GM19099 (cell line): ENCODE results near the gene BCL2L2.

Experiments
- POLR2A ChIP-seq: IDR thresholded peaks from 3 replicates; pipeline ENCODE4 v1.6.1; 2011; ENCODE audit warnings: low read depth; ENCODE audit not compliant: insufficient read length; ENCODE audit errors: extremely low read depth

Gene BCL2L2

GRCh38 chr14:23339506-23340268 lies 33.1 kb downstream of the BCL2L2 start:
- no peak for TF ChIP-seq POLR2A

GRCh38 chr14:23344481-23344880 lies 37.8 kb downstream of the BCL2L2 start:
- TF ChIP-seq POLR2A: no peak

- no peak for TF ChIP-seq POLR2A
Observed at GRCh38 chr14:23345987-23346692, 39.5 kb downstream of the BCL2L2 start.

DNA sequence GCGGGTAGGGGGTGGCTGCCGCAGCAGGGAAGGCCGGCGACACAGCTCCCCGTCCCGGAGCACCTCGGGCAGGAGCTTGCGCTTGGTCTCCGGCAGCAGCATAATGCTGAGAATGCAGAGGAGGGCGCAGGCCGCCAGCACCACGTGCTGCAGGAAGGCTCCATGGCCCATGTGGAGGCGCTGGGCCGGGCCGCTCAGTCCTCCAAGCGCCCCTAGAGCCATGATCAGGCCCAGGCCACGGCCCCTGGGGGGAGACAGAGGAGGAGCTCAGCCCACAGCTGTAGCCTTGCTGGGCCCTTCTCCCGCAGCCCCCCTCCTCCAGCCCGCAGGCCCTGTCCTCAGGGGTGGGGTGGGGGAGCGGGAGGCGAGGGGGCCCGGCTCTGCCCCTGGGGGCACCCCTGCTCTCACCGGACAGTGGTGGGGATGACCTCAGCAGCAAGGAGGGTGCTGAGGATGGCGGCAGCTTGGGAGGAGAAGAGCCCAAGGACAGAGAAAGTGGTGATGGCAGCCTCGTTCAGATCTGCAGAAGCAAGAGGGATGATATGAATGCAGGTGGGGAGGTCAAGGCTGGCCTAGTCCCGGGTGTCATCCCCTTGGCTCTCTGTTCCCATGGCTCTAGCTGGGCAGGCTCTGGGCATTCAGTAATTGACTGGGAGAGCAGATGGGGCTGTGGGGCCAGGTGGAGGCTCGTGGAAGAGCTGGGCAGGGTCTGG lies 40.2 kb downstream of the BCL2L2 start:
- no peak for TF ChIP-seq POLR2A

DNA sequence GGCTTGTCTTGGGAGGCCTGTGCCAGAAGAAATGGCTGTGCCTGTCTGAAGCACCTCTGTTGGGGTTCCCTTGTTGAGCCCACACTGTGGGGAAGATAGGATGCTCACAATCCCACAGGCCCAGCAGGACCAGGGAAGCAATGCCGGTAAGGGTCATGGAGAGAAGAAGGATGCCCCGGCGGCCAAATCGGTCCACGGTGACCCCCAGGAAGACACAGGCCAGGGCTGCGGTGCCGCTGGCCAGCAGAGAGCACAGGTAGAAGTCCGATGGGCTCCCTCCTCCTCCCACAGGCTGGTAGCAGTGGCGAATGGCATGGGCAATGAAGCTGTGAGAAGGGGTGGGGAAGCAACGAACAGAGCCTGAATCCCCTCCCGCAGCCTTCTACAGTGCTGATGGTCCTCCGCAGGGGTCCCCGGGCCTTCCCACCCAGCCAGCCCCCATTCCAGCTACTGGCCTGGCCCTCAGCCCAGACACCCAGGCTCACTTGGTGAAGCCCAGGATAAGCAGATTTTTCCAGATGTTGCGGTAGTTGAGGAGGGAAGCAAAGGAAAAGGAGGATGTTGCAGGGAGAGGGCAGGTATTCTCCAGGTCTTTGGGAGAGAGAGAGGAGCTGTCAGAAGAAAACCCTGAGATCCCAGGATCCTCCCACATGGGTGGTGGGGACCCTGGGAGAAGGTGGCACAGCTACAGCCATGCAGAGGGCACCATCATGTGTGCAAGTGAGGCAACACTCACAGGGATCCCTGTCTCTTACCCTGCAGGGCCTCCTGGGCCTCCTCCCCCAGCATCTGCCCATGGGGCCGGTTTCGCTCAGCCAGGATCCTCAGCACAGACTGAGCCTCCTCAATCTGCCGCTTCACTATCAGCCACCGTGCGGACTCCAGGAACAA lies 41.0 kb downstream of the BCL2L2 start:
- no peak for TF ChIP-seq POLR2A

DNA sequence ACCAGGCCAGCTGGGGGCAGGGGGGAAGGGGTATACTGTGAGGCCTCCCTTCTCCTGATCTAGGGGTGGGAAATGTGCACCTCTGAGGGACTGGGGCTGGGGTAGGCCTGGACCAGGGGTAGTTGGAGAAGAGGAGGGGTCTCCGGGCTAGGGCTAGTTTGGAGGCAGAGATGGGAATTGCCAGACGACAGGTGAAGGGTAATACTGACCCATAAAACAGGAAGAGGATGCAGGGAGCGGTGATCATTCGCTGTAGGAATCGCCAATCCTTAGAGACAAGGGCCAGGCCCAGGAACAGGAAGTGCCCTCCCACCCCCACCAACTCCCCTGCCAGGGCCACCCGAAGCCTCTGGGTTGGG lies 41.6 kb downstream of the BCL2L2 start:
- TF ChIP-seq POLR2A: no peak

- no peak for TF ChIP-seq POLR2A
Observed at GRCh38 chr14:23349156-23349845, 42.7 kb downstream of the BCL2L2 start.

DNA sequence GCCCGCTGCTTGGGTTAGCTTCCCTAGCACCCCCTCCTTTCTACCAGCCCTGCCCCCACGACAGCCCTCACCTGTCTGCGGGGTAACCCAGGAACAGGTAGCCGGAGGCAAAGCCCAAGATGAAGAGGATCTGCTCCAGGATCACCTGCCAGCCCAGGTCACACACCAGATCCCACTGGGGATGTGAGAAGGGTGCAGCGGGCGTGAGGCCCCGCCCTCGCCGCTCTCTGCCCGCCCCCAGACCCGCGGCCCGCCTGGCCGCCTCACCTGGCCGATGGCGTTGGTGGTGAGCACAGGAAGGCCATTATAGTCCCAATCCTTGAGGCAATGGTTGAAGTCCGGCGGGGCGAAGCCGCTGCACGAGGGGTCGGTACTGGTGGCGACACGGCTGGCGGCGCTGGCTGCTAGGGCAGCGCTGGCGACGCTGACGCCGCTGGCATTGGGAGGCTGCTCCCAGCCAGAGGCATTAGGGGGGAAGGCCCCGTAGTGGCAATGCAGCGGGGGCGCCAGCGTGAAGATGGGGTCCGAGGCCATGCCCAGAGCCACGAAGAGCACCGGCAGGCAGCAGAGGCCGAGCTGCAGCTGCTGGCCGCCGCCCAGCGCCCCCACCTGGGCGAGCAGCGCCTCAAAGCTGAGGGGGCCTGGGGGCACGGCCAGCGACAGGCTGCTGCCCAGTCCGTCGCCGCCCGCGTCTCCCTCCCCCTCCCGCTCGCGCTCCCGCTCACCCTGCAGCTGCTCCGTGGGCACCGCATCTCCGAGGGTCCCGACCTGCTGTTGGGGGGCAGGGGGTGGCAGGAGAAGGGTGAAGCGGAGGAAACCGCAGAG lies 45.3 kb downstream of the BCL2L2 start:
- TF ChIP-seq POLR2A: no peak

DNA sequence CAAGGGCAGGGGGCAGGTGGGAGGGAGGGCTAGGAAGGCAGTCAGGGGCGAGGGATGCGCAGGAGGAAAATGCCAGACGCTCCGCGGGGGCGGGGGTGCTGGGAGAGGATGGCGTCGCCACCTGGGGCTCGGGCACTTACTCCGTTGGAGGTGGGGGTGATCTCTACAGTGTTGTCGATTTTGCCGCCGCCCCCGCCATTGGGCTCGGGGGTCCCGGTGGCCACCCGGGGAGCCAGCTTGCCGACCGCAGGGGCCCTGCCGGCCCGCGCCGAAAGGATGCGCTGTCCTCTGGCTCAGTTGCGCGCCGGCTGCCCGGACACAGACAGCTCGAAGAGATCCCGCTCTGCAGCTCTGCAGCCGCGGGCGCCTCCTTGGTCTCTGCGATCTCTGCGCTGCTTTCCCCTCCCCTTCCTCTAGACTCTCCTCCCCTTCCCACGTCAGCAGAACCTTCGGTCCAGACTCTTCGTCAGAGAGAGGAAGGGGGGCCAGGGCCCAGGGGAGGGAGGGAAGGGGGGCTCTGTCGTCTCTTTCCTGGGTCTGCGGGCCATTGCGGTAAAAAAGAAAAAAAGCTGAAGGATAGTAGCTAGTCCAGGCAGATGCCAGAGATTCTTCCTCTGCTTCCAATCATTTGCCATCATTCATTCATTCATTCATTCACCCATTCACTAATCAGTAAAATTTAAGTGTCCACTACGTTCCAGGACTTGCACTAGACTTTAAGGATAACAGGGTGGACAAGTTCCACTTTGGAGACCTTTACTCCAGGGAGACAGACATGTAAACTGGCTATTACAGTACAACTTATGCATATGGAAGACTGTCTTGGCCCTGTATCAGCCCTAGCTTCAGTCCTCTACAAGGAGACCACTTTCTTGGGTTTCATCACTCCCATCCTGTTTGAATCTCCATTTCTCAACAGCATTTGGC lies 46.1 kb downstream of the BCL2L2 start, which contains the start of gene SLC22A17:
Gene SLC22A17 (minus strand): TSS at position 382 of the 927 bp plus-strand sequence.
- TF ChIP-seq POLR2A: no peak

DNA sequence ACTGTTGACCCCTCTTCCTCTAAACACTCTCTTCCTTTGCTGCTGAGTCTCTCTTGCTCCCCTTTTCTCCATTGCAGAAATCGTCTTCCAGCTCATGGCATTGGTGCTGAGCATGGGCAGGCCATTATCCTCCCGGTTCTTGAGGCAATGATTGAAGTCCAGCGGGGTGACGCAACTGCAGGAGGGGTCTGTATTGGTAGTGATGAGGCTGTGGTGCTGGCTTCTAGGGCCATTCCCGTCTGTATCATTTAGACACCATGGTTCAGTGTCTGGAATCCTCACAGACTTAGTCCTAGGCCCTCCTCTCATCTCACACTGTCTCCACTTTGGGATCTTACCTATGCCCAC lies 46.8 kb downstream of the BCL2L2 start:
- no peak for TF ChIP-seq POLR2A

DNA sequence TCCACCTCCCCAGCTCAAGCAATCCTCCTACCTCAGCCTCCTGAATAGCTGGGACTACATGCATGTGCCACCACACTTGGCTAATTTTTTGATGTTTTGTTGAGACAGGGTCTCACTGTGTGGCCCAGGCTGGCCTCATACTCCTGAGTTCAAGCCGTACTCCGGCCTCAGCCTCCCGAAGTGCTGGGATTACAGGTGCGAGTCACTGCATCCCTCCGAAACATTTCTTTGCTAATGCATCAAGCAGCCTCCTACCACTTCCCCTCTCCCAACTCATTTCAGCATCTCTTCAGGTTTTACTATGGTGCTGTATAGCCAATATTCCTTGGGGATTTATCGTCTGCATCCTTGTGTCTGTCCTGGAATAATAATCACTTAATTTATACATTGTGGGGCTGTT lies 48.4 kb downstream of the BCL2L2 start:
- TF ChIP-seq POLR2A: no peak

- TF ChIP-seq POLR2A: no peak
Observed at GRCh38 chr14:23355871-23356435, 49.3 kb downstream of the BCL2L2 start.
